Femur (tissue), 1 donor: Measurements from ENCODE around the gene PHC2.
A peak's percentile ranks its signal among the peaks of the same experiment; 100 is the strongest.
"Not testable (repeated sequence)": the region's sequence is repeated elsewhere in the genome, so short reads cannot be mapped to it uniquely, and the experiment has no call there.

Experiments used
- DNase-seq: peaks from one replicate; pipeline ENCODE4 v3.0.0-alpha.2; 2017

The PHC2 gene

GRCh38 chr1:33309351-33309750, 121.5 kb downstream of the PHC2 start:
- DNase-seq, result not testable (repeated sequence)

- no peak for DNase-seq
Measured at GRCh38 chr1:33307494-33307864, 123.4 kb downstream of the PHC2 start.

GRCh38 chr1:33306653-33307493, 124.0 kb downstream of the PHC2 start:
- DNase-seq, result peak; percentile 65

- DNase-seq, result no peak
Measured at GRCh38 chr1:33305816-33306652, 124.9 kb downstream of the PHC2 start.

- DNase-seq, result no peak
Measured at GRCh38 chr1:33305016-33305415, 125.9 kb downstream of the PHC2 start.

- DNase-seq, result no peak
Measured at GRCh38 chr1:33302325-33302724, 128.6 kb downstream of the PHC2 start.

- DNase-seq, result no peak
Measured at GRCh38 chr1:33301273-33301984, 129.5 kb downstream of the PHC2 start.

GRCh38 chr1:33300673-33301072, 130.2 kb downstream of the PHC2 start:
- peak; percentile 71 for DNase-seq

GRCh38 chr1:33299461-33300155, 131.3 kb downstream of the PHC2 start:
- no peak for DNase-seq

GRCh38 chr1:33298623-33299277, 132.1 kb downstream of the PHC2 start:
- peak; percentile 76 for DNase-seq

GRCh38 chr1:33297911-33298622, 132.8 kb downstream of the PHC2 start:
- no peak for DNase-seq

GRCh38 chr1:33296824-33297223, 134.1 kb downstream of the PHC2 start:
- no peak for DNase-seq

GRCh38 chr1:33296082-33296458, 134.8 kb downstream of the PHC2 start:
- DNase-seq, result no peak

GRCh38 chr1:33295450-33296081, 135.3 kb downstream of the PHC2 start:
- DNase-seq, result peak; percentile 87

- DNase-seq, result no peak
Measured at GRCh38 chr1:33295023-33295422, 135.9 kb downstream of the PHC2 start.

GRCh38 chr1:33294071-33295010, 136.6 kb downstream of the PHC2 start:
- no peak for DNase-seq

- DNase-seq, result no peak
Measured at GRCh38 chr1:33292726-33293340, 138.1 kb downstream of the PHC2 start.

- not testable (repeated sequence) for DNase-seq
Measured at GRCh38 chr1:33290615-33291014, 140.3 kb downstream of the PHC2 start.

GRCh38 chr1:33289858-33290154, 141.1 kb downstream of the PHC2 start:
- DNase-seq, result no peak
